DMS 273 (cell line): ENCODE data around the gene CTBP2.

ENCODE experiments used
- DNase-seq: peaks from one replicate; lab custom pipeline; 2025; ENCODE audit not compliant: unreplicated experiment; lab: John Stamatoyannopoulos, UW

Gene CTBP2

DNA sequence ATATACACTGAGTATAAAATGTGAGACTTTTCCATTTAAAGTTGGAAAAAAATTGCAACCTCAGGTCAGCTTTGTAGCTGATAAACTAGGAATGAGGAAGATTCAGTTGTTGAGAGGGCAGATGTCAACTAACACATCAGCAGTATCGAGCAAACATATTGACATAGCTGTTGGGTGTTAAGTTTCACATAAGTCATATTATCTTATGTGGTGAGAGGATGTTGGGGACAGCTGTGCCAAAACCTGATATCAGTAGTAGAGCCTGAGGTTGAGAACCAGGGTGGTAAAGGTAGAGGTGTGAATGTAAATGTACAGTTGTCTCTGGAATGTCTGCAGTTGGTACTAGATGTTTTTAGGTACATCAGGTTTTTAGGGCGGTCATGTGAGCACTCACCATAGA is 213.4 kb downstream of the CTBP2 start:
- peak; percentile 51 for DNase-seq

DNA sequence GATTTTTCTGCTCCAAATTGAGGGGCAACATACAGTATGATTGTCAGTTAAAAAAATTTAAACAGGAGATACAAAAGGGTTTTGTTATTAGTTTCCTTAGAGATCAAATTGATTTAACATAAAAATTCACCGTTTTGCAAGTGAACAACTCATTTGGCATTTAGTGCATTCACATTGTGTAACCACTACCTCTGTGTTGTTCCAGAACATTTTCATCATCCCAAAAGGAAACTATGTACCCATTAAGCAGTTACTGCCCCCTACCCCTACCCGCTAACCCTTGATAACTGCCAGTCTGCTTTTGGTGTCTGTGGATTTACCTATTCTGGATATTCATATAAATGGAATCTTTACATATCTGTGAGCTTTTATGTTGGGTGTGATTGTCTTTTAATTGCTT is 215.4 kb downstream of the CTBP2 start:
- no peak for DNase-seq

DNA sequence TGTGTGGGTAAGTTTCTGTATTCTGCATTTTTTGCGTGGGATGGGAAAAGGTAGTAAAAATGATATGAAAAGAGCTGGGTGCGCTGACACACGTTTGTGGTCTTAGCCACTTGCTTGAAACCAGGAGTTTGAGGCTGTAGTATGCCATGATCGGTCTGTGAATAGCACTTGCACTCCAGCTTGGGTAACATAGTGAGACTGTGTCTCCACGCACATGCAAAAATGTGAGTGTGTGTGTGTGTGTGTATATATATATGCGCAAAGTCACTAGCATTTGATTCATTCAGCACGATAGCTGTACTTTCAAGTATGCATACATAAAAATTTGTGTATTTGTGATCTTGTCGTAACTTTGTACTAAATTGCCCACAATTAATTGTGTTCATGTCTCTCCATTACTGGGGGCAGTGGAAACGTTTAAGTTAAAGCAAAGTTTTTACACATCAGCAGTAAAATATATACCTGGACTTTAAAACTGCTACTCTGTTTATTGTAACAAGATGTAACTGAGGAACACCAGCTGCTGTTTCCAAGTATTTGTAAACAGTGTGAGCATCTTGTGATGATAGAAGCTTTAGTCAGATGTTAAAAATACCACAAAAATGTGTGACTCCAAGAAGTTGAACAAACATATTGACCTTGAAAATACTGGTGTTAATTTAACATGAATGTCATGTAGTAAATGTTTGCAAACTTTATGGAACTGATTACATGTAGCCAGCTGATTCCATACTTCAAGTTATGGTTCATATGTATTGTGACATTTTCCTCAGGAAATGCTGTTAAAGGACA is 216.9 kb downstream of the CTBP2 start:
- no peak for DNase-seq

DNA sequence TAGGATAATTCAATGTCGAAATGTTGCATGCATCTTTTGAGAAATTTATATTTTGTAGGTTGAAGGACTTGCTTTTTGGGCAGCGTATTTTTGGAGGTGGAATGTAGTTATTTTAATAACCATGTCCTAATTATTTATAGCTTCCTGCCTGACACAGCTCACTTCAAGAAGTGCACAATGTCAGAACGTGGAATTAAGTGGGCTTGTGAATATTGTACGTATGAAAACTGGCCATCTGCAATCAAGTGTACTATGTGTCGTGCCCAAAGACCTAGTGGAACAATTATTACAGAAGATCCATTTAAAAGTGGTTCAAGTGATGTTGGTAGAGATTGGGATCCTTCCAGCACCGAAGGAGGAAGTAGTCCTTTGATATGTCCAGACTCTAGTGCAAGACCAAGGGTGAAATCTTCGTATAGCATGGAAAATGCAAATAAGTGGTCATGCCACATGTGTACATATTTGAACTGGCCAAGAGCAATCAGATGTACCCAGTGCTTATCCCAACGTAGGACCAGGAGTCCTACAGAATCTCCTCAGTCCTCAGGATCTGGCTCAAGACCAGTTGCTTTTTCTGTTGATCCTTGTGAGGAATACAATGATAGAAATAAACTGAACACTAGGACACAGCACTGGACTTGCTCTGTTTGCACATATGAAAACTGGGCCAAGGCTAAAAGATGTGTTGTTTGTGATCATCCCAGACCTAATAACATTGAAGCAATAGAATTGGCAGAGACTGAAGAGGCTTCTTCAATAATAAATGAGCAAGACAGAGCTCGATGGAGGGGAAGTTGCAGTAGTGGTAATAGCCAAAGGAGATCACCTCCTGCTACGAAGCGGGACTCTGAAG is 217.8 kb downstream of the CTBP2 start:
- no peak for DNase-seq

DNA sequence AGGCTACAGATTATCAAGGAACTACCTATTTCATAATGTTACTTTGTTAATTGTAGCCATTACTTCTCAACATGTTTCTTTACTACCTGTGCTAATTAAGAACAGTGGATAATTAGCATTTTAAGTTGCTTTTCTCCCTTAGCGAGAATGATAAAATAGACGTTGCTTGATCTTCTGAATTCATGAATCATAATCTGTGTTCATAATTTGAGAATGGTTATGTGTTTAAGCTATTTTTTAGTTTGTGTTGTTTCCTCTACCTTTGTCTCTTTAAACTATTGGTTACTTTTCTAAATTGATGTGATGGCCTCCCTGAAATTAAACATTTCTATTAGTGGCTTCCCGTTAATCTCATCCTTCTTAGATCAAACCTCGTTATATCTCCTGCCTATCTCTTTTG is 218.5 kb downstream of the CTBP2 start, which contains the start of gene ZRANB1:
Gene ZRANB1 (plus strand): TSS at position 301 of the 400 bp plus-strand sequence. CDS start 371 bp downstream, outside the sequence.
- DNase-seq, result no peak

DNA sequence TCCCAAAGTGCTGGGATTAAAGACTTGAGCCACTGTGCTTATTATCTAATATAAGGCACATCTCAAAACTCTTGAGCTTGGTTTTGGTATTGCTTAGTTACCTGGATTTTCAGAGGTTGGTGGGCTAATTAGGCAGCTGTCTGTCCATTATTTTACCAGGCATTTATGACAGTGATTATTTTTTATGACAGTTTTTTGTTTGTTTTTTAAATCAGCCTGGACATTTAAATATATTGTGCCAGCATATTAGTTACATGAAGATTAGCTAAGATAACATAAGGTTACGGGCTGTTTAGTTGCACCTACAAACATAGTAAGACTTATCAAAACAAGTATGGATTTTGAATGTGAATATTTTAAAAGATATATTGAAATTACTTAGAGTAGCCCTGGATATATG is 221.1 kb downstream of the CTBP2 start:
- no peak for DNase-seq

DNA sequence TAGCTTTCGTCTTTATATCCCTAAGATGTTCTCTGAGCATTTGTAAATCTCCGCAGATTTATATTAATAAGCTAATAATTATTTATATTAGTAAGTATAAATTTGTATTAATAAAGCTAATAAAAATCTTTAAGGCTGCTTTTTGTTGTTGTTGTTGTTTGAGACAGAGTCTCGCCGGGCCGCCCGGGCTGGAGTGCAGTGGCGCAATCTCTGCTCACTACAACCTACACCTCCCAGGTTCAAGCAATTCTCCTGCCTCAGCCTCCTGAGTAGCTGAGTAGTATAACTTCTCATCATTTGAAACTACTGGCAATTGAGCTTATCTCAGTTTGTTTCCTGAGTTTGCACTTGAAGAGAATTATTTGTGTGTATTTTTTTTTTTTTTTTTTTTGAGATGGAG is 223.6 kb downstream of the CTBP2 start:
- DNase-seq, result no peak

DNA sequence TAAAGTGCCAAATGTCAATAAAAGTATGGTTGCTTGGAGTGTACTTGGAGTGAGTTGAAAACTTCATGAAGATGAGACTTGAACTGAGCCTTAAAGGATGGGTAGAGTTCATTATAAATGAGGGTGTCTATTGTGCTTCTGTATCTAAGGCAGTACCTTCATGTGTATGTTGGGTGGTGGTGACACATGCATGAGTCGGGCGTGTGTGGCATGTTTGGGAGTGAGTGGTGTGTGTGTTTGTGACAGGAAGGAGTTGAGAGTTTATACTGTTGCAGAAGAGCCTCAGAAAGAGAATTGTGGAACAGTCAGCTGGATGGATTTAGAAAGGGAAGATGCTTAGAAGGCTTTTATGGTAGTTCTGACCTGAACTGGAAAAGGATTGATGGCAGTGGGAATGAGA is 224.4 kb downstream of the CTBP2 start:
- DNase-seq, result no peak
